BJ (cell line): Measurements from ENCODE around the gene IMMP1L. TPM values are rescaled to one million over a fixed set of nuclear protein-coding genes. Genes with fewer than 3 reads are reported as not detected.

ENCODE experiments used
- CTCF ChIA-PET: fragments of 350-600 bp; formaldehyde crosslinking; extraction: SDS; loops from one replicate; lab custom pipeline; 2021; ENCODE audit warnings: antibody characterized with exemption, inconsistent platforms; lab: Yijun Ruan, JAX
- POLR2A ChIA-PET: fragments of 300-600 bp; sonication (Branson Sonifier 250); formaldehyde crosslinking; extraction: SDS; loops from one replicate; lab custom pipeline; 2021; ENCODE audit warnings: antibody characterized with exemption; lab: Charles Lee
- DNase-seq: peaks from one replicate; pipeline ENCODE4 v3.0.0-alpha.2; 2011; ENCODE audit warnings: low read depth
- H3K27me3 ChIP-seq: 2 replicates; pipeline ENCODE4 v1.6.0; 2011; ENCODE audit warnings: low read length; ENCODE audit not compliant: control insufficient read depth, insufficient read depth
- H3K36me3 ChIP-seq: 2 replicates; pipeline ENCODE4 v1.5.1; 2011; ENCODE audit warnings: low read length; ENCODE audit not compliant: control insufficient read depth, insufficient read depth
- H3K4me3 ChIP-seq: 2 replicates; pipeline ENCODE4 v1.5.1; 2011; ENCODE audit warnings: low read depth, mild to moderate bottlenecking, control low read depth, low read length
- CTCF ChIP-seq: IDR thresholded peaks from 2 replicates; pipeline ENCODE4 v1.5.1; 2011; ENCODE audit warnings: low read depth, mild to moderate bottlenecking, control low read depth, inconsistent platforms, low read length, moderate library complexity; ENCODE audit not compliant: insufficient read depth
- polyA plus RNA-seq: library from polyadenylated mRNA; depleted of rRNA; stranded (reverse); fragments of >200 nt; gene quantifications from 2 replicates; pipeline ENCODE4 v1.2.3, GENCODE V29; 2011

IMMP1L gene
- polyA plus RNA-seq, 1 experiment = 8.0 TPM

GRCh38 chr11:31421820-31422219, 87.6 kb downstream of the IMMP1L start:
- Histone ChIP-seq H3K27me3 (no peaks in the 10 kb centered on the region), H3K36me3 (no peaks in the 10 kb centered on the region), H3K4me3 (no peak overlapping the region)
- no peak for TF ChIP-seq CTCF
- ChIA-PET CTCF (no interaction called here), POLR2A (no interaction called here)
- no peak for DNase-seq

GRCh38 chr11:31419669-31420068, 89.8 kb downstream of the IMMP1L start:
- Histone ChIP-seq H3K36me3 (no peaks in the 10 kb centered on the region), H3K4me3 (no peak overlapping the region), H3K27me3 (no peaks in the 10 kb centered on the region)
- no peak for DNase-seq
- ChIA-PET POLR2A (no interaction called here), CTCF (no interaction called here)
- no peak for TF ChIP-seq CTCF

- no peak for DNase-seq
- no peaks in the 10 kb centered on the region for H3K36me3 ChIP-seq
- H3K4me3 ChIP-seq = no peak overlapping the region
- TF ChIP-seq CTCF = no peak
- CTCF ChIA-PET = no interaction called here
- H3K27me3 ChIP-seq = no peaks in the 10 kb centered on the region
- POLR2A ChIA-PET = no interaction called here
Observed at GRCh38 chr11:31419138-31419537, 90.3 kb downstream of the IMMP1L start.

- DNase-seq = no peak
- TF ChIP-seq CTCF = no peak
- POLR2A ChIA-PET = no interaction called here
- Histone ChIP-seq H3K4me3 (no peak overlapping the region), H3K27me3 (no peaks in the 10 kb centered on the region), H3K36me3 (no peaks in the 10 kb centered on the region)
- CTCF ChIA-PET = no interaction called here
Observed at GRCh38 chr11:31417816-31418215, 91.6 kb downstream of the IMMP1L start.

- no peak overlapping the region for H3K4me3 ChIP-seq
- no peak for DNase-seq
- POLR2A ChIA-PET = no interaction called here
- no peaks in the 10 kb centered on the region for H3K27me3 ChIP-seq
- TF ChIP-seq CTCF = no peak
- no peaks in the 10 kb centered on the region for H3K36me3 ChIP-seq
- CTCF ChIA-PET = interaction anchor here (0.6 kb wide), 1 partner anchor 510 kb away, joined by 3 read pairs; no protein-coding TSS in a partner anchor
Observed at GRCh38 chr11:31417357-31417756, 92.1 kb downstream of the IMMP1L start.
